Kidney glomerular epithelial cell (primary cell): ENCODE results near the gene EPHA8.

Experiments used
- DNase-seq: peaks from one replicate; lab custom pipeline; 2025; lab: John Stamatoyannopoulos, UW

EPHA8 gene

GRCh38 chr1:22536506-22536905 is 26.8 kb upstream of the EPHA8 start:
- no peak for DNase-seq

- no peak for DNase-seq
Measured at GRCh38 chr1:22537441-22538139, 25.7 kb upstream of the EPHA8 start.

GRCh38 chr1:22539510-22540118 is 23.7 kb upstream of the EPHA8 start:
- no peak for DNase-seq

- no peak for DNase-seq
Measured at GRCh38 chr1:22540337-22540736, 23.0 kb upstream of the EPHA8 start.

GRCh38 chr1:22542886-22543285 is 20.4 kb upstream of the EPHA8 start:
- DNase-seq: no peak

GRCh38 chr1:22543679-22544078 is 19.6 kb upstream of the EPHA8 start:
- DNase-seq: no peak

GRCh38 chr1:22544606-22545005 is 18.7 kb upstream of the EPHA8 start:
- no peak for DNase-seq

- DNase-seq: no peak
Measured at GRCh38 chr1:22545141-22545540, 18.1 kb upstream of the EPHA8 start.

GRCh38 chr1:22547186-22547817 is 16.0 kb upstream of the EPHA8 start:
- no peak for DNase-seq

GRCh38 chr1:22547818-22548462 is 15.3 kb upstream of the EPHA8 start:
- no peak for DNase-seq

GRCh38 chr1:22550021-22550420 is 13.3 kb upstream of the EPHA8 start:
- DNase-seq: no peak

- DNase-seq: no peak
Measured at GRCh38 chr1:22551591-22551990, 11.7 kb upstream of the EPHA8 start.

GRCh38 chr1:22552021-22552420 is 11.3 kb upstream of the EPHA8 start:
- DNase-seq: no peak

GRCh38 chr1:22553104-22553880 is 10.0 kb upstream of the EPHA8 start:
- no peak for DNase-seq

GRCh38 chr1:22553991-22554522 is 9.2 kb upstream of the EPHA8 start:
- DNase-seq: no peak

GRCh38 chr1:22555371-22555656 is 8.0 kb upstream of the EPHA8 start:
- no peak for DNase-seq

- no peak for DNase-seq
Measured at GRCh38 chr1:22556391-22557104, 6.7 kb upstream of the EPHA8 start.

- no peak for DNase-seq
Measured at GRCh38 chr1:22557341-22557950, 5.8 kb upstream of the EPHA8 start.

- DNase-seq: no peak
Measured at GRCh38 chr1:22563671-22564602, 648 bp downstream of the EPHA8 start.

- DNase-seq: no peak
Measured at GRCh38 chr1:22566161-22566560, 2.9 kb downstream of the EPHA8 start.
